Thoracic aorta (tissue), 2 donors: Measurements from ENCODE around the gene SORL1. TPM values are rescaled to one million over a fixed set of nuclear protein-coding genes. Genes with fewer than 3 reads are reported as not detected.
"Not testable (repeated sequence)": the region's sequence is repeated elsewhere in the genome, so short reads cannot be mapped to it uniquely, and the experiment has no call there.

Experiments used
- ATAC-seq: fragments of 150-250 bp; one replicate; pipeline ENCODE4 v1.8.0; 2017; ENCODE audit warnings: low read depth; ENCODE audit not compliant: insufficient number of reproducible peaks, low FRiP score
- DNase-seq: peaks from one replicate; pipeline ENCODE4 v3.0.0-alpha.2; 2020; ENCODE audit warnings: low spot score
- H3K27ac ChIP-seq, 2 donors: fragments of 200-600 bp; sonication (generic); 1 replicate in 1 of 2; 2 replicates in 1 of 2; pipeline ENCODE4 v1.5.1; 2016; ENCODE audit warnings: mild to moderate bottlenecking in 2 of 2, moderate library complexity in 2 of 2
- H3K27me3 ChIP-seq: fragments of 200-600 bp; sonication (generic); replicated peaks from 2 replicates; pipeline ENCODE4 v1.6.0; 2016; ENCODE audit warnings: mild to moderate bottlenecking; ENCODE audit not compliant: insufficient read depth
- H3K36me3 ChIP-seq: fragments of 200-600 bp; sonication (generic); one replicate; pipeline ENCODE4 v1.5.1; 2016
- H3K4me1 ChIP-seq, 2 donors: fragments of 200-600 bp; sonication (generic); 1 replicate in 1 of 2; 2 replicates in 1 of 2; pipeline versions ENCODE4 v1.5.1 to v1.6.0; 2016; ENCODE audit warnings: low read depth in 2 of 2, mild to moderate bottlenecking in 1 of 2; ENCODE audit not compliant: control insufficient read depth in 1 of 2
- H3K4me3 ChIP-seq: fragments of 200-600 bp; sonication (generic); 2 replicates; pipeline ENCODE4 v1.5.1; 2016; ENCODE audit warnings: mild to moderate bottlenecking
- H3K9me3 ChIP-seq: fragments of 200-600 bp; sonication (generic); 2 replicates; pipeline ENCODE4 v1.5.1; 2016
- total RNA-seq, 2 donors: library from RNA; depleted of rRNA; stranded (reverse); fragments of >200 nt; gene quantifications; one replicate each; pipeline versions ENCODE4 v1.1.0 to v1.2.3, GENCODE V29; 2016
- TF ChIP-seq, protein P1 (sequence below): fragments of 200-600 bp; sonication (generic); IDR thresholded peaks from one replicate; pipeline ENCODE4 v1.5.1; 2019; ENCODE audit warnings: antibody characterized with exemption

The SORL1 gene
- total RNA-seq, 2 donors from 2014 or later, result 26.9 to 33.0 TPM

DNA sequence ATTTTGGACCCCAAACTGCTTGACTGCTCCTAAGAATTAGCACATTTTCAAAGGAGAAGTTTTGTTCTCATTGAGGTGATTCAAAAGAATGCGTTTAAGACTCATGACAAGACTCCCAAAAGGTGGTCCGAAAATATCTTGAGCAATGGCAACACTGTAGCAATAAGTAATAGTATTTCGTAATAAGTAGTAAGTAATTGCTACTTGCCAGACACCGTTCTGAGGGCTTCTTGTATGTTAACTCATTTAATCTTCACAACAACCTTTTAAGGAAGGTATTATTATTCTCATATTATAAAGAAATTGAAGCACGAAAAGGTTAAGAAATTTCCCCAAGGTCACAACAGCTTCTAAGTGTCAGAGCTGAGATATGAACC lies 184.7 kb downstream of the SORL1 start:
- no peaks in the 10 kb centered on the region for H3K4me1 ChIP-seq
- no peaks in the 10 kb centered on the region for H3K36me3 ChIP-seq
- TF ChIP-seq, protein P1, sequence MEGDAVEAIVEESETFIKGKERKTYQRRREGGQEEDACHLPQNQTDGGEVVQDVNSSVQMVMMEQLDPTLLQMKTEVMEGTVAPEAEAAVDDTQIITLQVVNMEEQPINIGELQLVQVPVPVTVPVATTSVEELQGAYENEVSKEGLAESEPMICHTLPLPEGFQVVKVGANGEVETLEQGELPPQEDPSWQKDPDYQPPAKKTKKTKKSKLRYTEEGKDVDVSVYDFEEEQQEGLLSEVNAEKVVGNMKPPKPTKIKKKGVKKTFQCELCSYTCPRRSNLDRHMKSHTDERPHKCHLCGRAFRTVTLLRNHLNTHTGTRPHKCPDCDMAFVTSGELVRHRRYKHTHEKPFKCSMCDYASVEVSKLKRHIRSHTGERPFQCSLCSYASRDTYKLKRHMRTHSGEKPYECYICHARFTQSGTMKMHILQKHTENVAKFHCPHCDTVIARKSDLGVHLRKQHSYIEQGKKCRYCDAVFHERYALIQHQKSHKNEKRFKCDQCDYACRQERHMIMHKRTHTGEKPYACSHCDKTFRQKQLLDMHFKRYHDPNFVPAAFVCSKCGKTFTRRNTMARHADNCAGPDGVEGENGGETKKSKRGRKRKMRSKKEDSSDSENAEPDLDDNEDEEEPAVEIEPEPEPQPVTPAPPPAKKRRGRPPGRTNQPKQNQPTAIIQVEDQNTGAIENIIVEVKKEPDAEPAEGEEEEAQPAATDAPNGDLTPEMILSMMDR, result no peak
- DNase-seq, result no peak
- H3K4me3 ChIP-seq, result no peak overlapping the region
- H3K27me3 ChIP-seq, result no peaks in the 10 kb centered on the region
- no peaks in the 10 kb centered on the region for H3K9me3 ChIP-seq
- no peak for ATAC-seq
- no peak overlapping the region for H3K27ac ChIP-seq

DNA sequence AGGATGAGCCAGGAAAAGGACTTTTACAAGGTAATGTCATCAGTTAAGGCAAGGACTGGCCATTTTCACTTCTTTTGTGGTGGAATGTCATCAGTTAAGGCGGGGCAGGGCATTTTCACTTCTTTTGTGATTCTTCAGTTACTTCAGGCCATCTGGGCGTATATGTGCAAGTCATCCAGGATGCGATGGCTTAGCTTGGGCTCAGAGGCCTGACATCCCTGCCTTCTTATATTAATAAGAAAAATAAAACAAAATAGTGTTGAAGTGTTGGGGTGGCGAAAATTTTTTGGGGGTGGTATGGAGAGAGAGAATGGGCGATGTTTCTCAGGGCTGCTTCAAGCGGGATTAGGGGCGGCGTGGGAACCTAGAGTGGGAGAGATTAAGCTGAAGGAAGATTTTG lies 185.5 kb downstream of the SORL1 start:
- H3K27me3 ChIP-seq, ATAC-seq, H3K4me3 ChIP-seq, DNase-seq, H3K36me3 ChIP-seq, H3K27ac ChIP-seq, H3K4me1 ChIP-seq, H3K9me3 ChIP-seq: not testable (repeated sequence)

DNA sequence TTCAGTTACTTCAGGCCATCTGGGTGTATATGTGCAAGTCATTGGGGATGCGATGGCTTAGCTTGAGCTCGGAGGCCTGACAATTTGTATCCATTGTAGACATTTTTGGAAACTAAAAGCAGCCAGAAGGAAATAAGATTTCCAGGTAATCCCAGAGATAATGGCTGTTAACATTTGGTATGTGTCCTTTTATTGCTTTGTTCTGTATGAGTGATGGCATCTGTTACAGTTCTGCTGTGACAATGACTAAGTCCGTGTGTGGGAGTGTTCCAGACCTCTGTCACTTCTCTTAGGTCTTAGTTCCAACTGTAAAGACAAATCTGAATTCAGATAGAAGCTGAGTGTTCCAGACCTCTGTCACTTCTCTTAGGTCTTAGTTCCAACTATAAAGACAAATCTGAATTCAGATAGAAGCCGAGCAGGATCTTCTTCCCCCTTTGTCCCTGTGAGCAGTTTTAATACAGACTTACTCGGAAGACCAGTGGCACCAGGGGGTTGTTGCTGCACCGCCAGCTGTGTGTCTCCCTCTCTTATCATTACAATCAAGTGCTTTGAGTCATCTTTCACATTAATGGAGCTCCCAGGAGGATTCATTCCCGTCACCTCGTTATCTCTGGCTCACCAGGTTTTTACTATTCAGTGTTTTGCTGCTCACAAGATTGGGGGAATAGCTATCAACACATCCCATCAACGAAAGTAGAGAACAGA lies 191.5 kb downstream of the SORL1 start:
- Histone ChIP-seq H3K36me3 (no peaks in the 10 kb centered on the region), H3K4me1 (no peaks in the 10 kb centered on the region), H3K9me3 (no peaks in the 10 kb centered on the region), H3K4me3 (no peak overlapping the region), H3K27me3 (no peaks in the 10 kb centered on the region), H3K27ac (no peak overlapping the region)
- ATAC-seq, result no peak
- TF ChIP-seq, protein P1, result no peak
- no peak for DNase-seq

GRCh38 chr11:121644187-121644512 lies 192.0 kb downstream of the SORL1 start:
- ATAC-seq (no peak), DNase-seq (no peak)
- H3K9me3 ChIP-seq, result no peaks in the 10 kb centered on the region
- H3K4me3 ChIP-seq, result no peak overlapping the region
- H3K36me3 ChIP-seq, result no peaks in the 10 kb centered on the region
- TF ChIP-seq, protein P1, result no peak
- no peaks in the 10 kb centered on the region for H3K27me3 ChIP-seq
- H3K4me1 ChIP-seq, result no peaks in the 10 kb centered on the region
- no peak overlapping the region for H3K27ac ChIP-seq

- H3K27me3 ChIP-seq, result no peaks in the 10 kb centered on the region
- no peak overlapping the region for H3K27ac ChIP-seq
- H3K4me3 ChIP-seq, result no peak overlapping the region
- ATAC-seq, result no peak
- TF ChIP-seq, protein P1, result no peak
- no peaks in the 10 kb centered on the region for H3K36me3 ChIP-seq
- H3K9me3 ChIP-seq, result no peaks in the 10 kb centered on the region
- no peaks in the 10 kb centered on the region for H3K4me1 ChIP-seq
- DNase-seq, result no peak
Measured at GRCh38 chr11:121645001-121645400, 192.9 kb downstream of the SORL1 start.

DNA sequence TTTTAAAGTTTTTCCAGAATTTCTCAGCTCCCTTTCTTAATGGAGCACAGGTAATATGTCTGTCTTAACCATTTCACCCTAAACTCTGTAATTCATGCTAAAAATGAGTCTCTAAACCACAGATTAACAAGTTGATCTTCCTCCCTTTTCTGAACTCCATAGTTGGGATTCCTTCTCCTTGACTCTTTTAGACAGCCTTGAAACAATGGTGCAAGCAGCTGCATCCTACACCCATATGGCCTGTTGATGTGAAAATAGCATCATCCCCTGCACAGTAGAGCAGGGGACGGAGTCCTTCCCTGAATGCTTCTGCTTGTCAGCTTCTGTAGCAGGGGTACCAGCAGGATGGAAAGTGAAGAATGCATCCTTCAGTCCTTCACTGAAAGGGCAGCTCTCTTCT lies 193.5 kb downstream of the SORL1 start:
- Histone ChIP-seq H3K27me3 (no peaks in the 10 kb centered on the region), H3K4me3 (no peak overlapping the region), H3K4me1 (no peaks in the 10 kb centered on the region), H3K27ac (no peak overlapping the region), H3K9me3 (no peaks in the 10 kb centered on the region), H3K36me3 (no peaks in the 10 kb centered on the region)
- TF ChIP-seq, protein P1, result no peak
- ATAC-seq (no peak), DNase-seq (no peak)
